ENCODE data around the gene WWOX.

GRCh38 chr16:78251115-78251514, 151.7 kb downstream of the WWOX start:
- no peak for TF ChIP-seq EZH2 (IDR thresholded peaks at IDR 0.05)
- TF ChIP-seq POLR2AphosphoS5 (IDR thresholded peaks at IDR 0.05; ENCODE audit: borderline replicate concordance, low read depth, low read length): no peak

Data from SK-N-MC (cell line).